WTC11 (cell line): ENCODE results near the gene JAKMIP3. TPM values are rescaled to one million over a fixed set of nuclear protein-coding genes. Genes with fewer than 3 reads are reported as not detected.

ENCODE experiments used
- CREM ChIP-seq: sonication (generic); formaldehyde crosslinking; IDR thresholded peaks from 2 replicates; pipeline ENCODE4 v1.8.1; 2022; ENCODE audit warnings: mild to moderate bottlenecking, missing genetic modification reagents, moderate library complexity
- IRF2 ChIP-seq: sonication (generic); formaldehyde crosslinking; IDR thresholded peaks from 2 replicates; pipeline ENCODE4 v1.8.0; 2022; ENCODE audit warnings: low read depth, missing genetic modification reagents, borderline replicate concordance
- JUN ChIP-seq: sonication (generic); formaldehyde crosslinking; IDR thresholded peaks from 2 replicates; pipeline ENCODE4 v1.8.0; 2023; ENCODE audit warnings: mild to moderate bottlenecking, missing genetic modification reagents
- NFYB ChIP-seq: sonication (generic); formaldehyde crosslinking; conservative IDR thresholded peaks from 2 replicates; pipeline ENCODE4 v1.8.0; 2022; ENCODE audit warnings: low read depth, missing genetic modification reagents
- NR1H2 ChIP-seq: sonication (generic); formaldehyde crosslinking; IDR thresholded peaks from 2 replicates; pipeline ENCODE4 v1.9.0; 2021; ENCODE audit warnings: mild to moderate bottlenecking, moderate library complexity, missing genetic modification reagents
- NR3C1 ChIP-seq: sonication (generic); formaldehyde crosslinking; conservative IDR thresholded peaks from 2 replicates; pipeline ENCODE4 v1.8.1; 2023; ENCODE audit warnings: low read depth, mild to moderate bottlenecking, missing genetic modification reagents
- SMAD3 ChIP-seq: sonication (generic); formaldehyde crosslinking; IDR thresholded peaks from 2 replicates; pipeline ENCODE4 v1.8.0; 2022; ENCODE audit warnings: missing genetic modification reagents, mild to moderate bottlenecking, borderline replicate concordance
- SOX15 ChIP-seq: fragments of 250-450 bp; sonication (Bioruptor Pico); IDR thresholded peaks from 2 replicates; pipeline ENCODE4 v1.9.0; 2021; ENCODE audit warnings: mild to moderate bottlenecking
- total RNA-seq: library from RNA; stranded (reverse); gene quantifications from 3 replicates; pipeline ENCODE4 v1.2.3, GENCODE V29; 2021
- TF ChIP-seq, protein P1 (sequence below): sonication (generic); formaldehyde crosslinking; IDR thresholded peaks from 2 replicates; pipeline ENCODE4 v1.8.0; 2023; ENCODE audit warnings: mild to moderate bottlenecking, missing genetic modification reagents
- TF ChIP-seq, protein P2 (sequence below): fragments of 250-450 bp; sonication (Bioruptor Pico); IDR thresholded peaks from 2 replicates; pipeline ENCODE4 v1.9.0; 2021; ENCODE audit warnings: mild to moderate bottlenecking
- TF ChIP-seq, protein P3 (sequence below): fragments of 250-450 bp; sonication (Bioruptor Pico); IDR thresholded peaks from 2 replicates; pipeline ENCODE4 v2.1.2; 2022; ENCODE audit warnings: mild to moderate bottlenecking, moderate library complexity
- TF ChIP-seq, protein P4 (sequence below): sonication (generic); formaldehyde crosslinking; IDR thresholded peaks from 2 replicates; pipeline ENCODE4 v1.8.1; 2022; ENCODE audit warnings: mild to moderate bottlenecking, missing genetic modification reagents, moderate library complexity, borderline replicate concordance
- TF ChIP-seq, protein P5 (sequence below): sonication (generic); formaldehyde crosslinking; IDR thresholded peaks from 2 replicates; pipeline ENCODE4 v1.8.1; 2023; ENCODE audit warnings: mild to moderate bottlenecking, missing genetic modification reagents, moderate library complexity
- TF ChIP-seq, protein P6 (sequence below): fragments of 250-450 bp; sonication (Bioruptor Pico); IDR thresholded peaks from 2 replicates; pipeline ENCODE4 v1.9.0; 2021; ENCODE audit warnings: moderate library complexity, mild to moderate bottlenecking, inconsistent platforms, borderline replicate concordance
- TF ChIP-seq, protein P7 (sequence below): sonication (generic); formaldehyde crosslinking; IDR thresholded peaks from 2 replicates; pipeline ENCODE4 v1.8.1; 2023; ENCODE audit warnings: mild to moderate bottlenecking, moderate library complexity, missing genetic modification reagents
- TF ChIP-seq, protein P8 (sequence below): sonication (generic); formaldehyde crosslinking; IDR thresholded peaks from 2 replicates; pipeline ENCODE4 v1.8.0; 2023; ENCODE audit warnings: missing genetic modification reagents
- TF ChIP-seq, protein P9 (sequence below): sonication (generic); formaldehyde crosslinking; IDR thresholded peaks from 2 replicates; pipeline ENCODE4 v1.8.1; 2022; ENCODE audit warnings: low read depth, mild to moderate bottlenecking, moderate library complexity, missing genetic modification reagents, borderline replicate concordance

JAKMIP3 gene
- total RNA-seq, 1 experiment from 2014 or later, result 1.7 TPM

DNA sequence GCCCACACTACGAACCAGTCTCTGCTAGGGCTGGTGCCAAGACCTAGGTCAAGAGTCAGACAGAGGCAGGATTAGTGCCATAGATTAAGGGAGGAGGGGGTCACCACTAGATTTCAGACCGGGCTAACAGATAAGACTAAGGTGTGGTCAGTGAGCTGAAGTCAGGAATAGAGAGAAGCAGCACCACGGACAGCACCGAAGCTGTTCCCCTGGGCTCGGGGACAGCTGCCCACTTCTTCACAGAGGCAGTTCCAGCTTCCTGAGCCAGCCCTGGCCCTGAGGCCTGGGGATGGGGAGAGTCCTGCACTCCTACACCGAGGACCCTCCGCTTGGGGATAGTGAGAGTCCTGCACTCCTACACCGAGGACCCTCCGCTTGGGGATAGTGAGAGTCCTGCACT is 11.2 kb upstream of the JAKMIP3 start (continued):
- TF ChIP-seq, protein P1, sequence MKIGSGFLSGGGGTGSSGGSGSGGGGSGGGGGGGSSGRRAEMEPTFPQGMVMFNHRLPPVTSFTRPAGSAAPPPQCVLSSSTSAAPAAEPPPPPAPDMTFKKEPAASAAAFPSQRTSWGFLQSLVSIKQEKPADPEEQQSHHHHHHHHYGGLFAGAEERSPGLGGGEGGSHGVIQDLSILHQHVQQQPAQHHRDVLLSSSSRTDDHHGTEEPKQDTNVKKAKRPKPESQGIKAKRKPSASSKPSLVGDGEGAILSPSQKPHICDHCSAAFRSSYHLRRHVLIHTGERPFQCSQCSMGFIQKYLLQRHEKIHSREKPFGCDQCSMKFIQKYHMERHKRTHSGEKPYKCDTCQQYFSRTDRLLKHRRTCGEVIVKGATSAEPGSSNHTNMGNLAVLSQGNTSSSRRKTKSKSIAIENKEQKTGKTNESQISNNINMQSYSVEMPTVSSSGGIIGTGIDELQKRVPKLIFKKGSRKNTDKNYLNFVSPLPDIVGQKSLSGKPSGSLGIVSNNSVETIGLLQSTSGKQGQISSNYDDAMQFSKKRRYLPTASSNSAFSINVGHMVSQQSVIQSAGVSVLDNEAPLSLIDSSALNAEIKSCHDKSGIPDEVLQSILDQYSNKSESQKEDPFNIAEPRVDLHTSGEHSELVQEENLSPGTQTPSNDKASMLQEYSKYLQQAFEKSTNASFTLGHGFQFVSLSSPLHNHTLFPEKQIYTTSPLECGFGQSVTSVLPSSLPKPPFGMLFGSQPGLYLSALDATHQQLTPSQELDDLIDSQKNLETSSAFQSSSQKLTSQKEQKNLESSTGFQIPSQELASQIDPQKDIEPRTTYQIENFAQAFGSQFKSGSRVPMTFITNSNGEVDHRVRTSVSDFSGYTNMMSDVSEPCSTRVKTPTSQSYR (CRISPR knock-in tag), result no peak
- TF ChIP-seq, protein P2, sequence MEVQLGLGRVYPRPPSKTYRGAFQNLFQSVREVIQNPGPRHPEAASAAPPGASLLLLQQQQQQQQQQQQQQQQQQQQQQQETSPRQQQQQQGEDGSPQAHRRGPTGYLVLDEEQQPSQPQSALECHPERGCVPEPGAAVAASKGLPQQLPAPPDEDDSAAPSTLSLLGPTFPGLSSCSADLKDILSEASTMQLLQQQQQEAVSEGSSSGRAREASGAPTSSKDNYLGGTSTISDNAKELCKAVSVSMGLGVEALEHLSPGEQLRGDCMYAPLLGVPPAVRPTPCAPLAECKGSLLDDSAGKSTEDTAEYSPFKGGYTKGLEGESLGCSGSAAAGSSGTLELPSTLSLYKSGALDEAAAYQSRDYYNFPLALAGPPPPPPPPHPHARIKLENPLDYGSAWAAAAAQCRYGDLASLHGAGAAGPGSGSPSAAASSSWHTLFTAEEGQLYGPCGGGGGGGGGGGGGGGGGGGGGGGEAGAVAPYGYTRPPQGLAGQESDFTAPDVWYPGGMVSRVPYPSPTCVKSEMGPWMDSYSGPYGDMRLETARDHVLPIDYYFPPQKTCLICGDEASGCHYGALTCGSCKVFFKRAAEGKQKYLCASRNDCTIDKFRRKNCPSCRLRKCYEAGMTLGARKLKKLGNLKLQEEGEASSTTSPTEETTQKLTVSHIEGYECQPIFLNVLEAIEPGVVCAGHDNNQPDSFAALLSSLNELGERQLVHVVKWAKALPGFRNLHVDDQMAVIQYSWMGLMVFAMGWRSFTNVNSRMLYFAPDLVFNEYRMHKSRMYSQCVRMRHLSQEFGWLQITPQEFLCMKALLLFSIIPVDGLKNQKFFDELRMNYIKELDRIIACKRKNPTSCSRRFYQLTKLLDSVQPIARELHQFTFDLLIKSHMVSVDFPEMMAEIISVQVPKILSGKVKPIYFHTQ (CRISPR knock-in tag), result no peak
- TF ChIP-seq, protein P3, sequence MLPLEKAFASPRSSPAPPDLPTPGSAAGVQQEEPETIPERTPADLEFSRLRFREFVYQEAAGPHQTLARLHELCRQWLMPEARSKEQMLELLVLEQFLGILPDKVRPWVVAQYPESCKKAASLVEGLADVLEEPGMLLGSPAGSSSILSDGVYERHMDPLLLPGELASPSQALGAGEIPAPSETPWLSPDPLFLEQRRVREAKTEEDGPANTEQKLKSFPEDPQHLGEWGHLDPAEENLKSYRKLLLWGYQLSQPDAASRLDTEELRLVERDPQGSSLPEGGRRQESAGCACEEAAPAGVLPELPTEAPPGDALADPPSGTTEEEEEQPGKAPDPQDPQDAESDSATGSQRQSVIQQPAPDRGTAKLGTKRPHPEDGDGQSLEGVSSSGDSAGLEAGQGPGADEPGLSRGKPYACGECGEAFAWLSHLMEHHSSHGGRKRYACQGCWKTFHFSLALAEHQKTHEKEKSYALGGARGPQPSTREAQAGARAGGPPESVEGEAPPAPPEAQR (CRISPR knock-in tag), result no peak
- TF ChIP-seq, protein P4, sequence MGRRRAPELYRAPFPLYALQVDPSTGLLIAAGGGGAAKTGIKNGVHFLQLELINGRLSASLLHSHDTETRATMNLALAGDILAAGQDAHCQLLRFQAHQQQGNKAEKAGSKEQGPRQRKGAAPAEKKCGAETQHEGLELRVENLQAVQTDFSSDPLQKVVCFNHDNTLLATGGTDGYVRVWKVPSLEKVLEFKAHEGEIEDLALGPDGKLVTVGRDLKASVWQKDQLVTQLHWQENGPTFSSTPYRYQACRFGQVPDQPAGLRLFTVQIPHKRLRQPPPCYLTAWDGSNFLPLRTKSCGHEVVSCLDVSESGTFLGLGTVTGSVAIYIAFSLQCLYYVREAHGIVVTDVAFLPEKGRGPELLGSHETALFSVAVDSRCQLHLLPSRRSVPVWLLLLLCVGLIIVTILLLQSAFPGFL (CRISPR knock-in tag), result no peak
- TF ChIP-seq NR1H2 (no peak), SMAD3 (no peak), IRF2 (CRISPR knock-in tag) (no peak), CREM (CRISPR knock-in tag) (no peak), JUN (CRISPR knock-in tag) (peak; percentile 90), NFYB (no peak), NR3C1 (CRISPR knock-in tag) (no peak), SOX15 (no peak)
- TF ChIP-seq, protein P5, sequence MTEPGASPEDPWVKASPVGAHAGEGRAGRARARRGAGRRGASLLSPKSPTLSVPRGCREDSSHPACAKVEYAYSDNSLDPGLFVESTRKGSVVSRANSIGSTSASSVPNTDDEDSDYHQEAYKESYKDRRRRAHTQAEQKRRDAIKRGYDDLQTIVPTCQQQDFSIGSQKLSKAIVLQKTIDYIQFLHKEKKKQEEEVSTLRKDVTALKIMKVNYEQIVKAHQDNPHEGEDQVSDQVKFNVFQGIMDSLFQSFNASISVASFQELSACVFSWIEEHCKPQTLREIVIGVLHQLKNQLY (CRISPR knock-in tag), result no peak
- TF ChIP-seq, protein P6, sequence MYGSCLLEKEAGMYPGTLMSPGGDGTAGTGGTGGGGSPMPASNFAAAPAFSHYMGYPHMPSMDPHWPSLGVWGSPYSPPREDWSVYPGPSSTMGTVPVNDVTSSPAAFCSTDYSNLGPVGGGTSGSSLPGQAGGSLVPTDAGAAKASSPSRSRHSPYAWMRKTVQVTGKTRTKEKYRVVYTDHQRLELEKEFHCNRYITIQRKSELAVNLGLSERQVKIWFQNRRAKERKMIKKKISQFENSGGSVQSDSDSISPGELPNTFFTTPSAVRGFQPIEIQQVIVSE (CRISPR knock-in tag), result no peak
- TF ChIP-seq, protein P7, sequence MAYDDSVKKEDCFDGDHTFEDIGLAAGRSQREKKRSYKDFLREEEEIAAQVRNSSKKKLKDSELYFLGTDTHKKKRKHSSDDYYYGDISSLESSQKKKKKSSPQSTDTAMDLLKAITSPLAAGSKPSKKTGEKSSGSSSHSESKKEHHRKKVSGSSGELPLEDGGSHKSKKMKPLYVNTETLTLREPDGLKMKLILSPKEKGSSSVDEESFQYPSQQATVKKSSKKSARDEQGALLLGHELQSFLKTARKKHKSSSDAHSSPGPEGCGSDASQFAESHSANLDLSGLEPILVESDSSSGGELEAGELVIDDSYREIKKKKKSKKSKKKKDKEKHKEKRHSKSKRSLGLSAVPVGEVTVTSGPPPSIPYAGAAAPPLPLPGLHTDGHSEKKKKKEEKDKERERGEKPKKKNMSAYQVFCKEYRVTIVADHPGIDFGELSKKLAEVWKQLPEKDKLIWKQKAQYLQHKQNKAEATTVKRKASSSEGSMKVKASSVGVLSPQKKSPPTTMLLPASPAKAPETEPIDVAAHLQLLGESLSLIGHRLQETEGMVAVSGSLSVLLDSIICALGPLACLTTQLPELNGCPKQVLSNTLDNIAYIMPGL (CRISPR knock-in tag), result no peak
- TF ChIP-seq, protein P8, sequence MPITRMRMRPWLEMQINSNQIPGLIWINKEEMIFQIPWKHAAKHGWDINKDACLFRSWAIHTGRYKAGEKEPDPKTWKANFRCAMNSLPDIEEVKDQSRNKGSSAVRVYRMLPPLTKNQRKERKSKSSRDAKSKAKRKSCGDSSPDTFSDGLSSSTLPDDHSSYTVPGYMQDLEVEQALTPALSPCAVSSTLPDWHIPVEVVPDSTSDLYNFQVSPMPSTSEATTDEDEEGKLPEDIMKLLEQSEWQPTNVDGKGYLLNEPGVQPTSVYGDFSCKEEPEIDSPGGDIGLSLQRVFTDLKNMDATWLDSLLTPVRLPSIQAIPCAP (CRISPR knock-in tag), result no peak
- TF ChIP-seq, protein P9, sequence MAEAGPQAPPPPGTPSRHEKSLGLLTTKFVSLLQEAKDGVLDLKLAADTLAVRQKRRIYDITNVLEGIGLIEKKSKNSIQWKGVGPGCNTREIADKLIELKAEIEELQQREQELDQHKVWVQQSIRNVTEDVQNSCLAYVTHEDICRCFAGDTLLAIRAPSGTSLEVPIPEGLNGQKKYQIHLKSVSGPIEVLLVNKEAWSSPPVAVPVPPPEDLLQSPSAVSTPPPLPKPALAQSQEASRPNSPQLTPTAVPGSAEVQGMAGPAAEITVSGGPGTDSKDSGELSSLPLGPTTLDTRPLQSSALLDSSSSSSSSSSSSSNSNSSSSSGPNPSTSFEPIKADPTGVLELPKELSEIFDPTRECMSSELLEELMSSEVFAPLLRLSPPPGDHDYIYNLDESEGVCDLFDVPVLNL, result no peak
